ENCODE data around the gene CCDC136.

- TF ChIP-seq CTCF (IDR thresholded peaks at IDR 0.05 in 2 of 3, conservative IDR thresholded peaks at IDR 0.05 in 1 of 3; ENCODE audit: borderline replicate concordance in 1 of 3, insufficient read depth in 1 of 3, low read depth in 2 of 3, low read length in 2 of 3) (no peak), POLR2A (IDR thresholded peaks at IDR 0.05; ENCODE audit: borderline replicate concordance, extremely low read depth, insufficient read depth, insufficient read length) (no peak), MAX (IDR thresholded peaks at IDR 0.05) (no peak), RAD21 (IDR thresholded peaks at IDR 0.05; ENCODE audit: low read depth) (no peak), EZH2 (IDR thresholded peaks at IDR 0.05) (no peak), REST (IDR thresholded peaks at IDR 0.05; ENCODE audit: low read depth) (no peak), POLR2AphosphoS5 (IDR thresholded peaks at IDR 0.05; ENCODE audit: low read depth, low read length) (no peak)
Measured at GRCh38 chr7:128759242-128759641, 32.5 kb upstream of the CCDC136 start.
